ENCODE results near the gene SPCS2. TPM values are rescaled to one million over a fixed set of nuclear protein-coding genes. Genes with fewer than 3 reads are reported as not detected.

SPCS2 gene
- total and polyA plus RNA-seq, 7 donors, result 28.8 to 131 (median 46.5) TPM

DNA sequence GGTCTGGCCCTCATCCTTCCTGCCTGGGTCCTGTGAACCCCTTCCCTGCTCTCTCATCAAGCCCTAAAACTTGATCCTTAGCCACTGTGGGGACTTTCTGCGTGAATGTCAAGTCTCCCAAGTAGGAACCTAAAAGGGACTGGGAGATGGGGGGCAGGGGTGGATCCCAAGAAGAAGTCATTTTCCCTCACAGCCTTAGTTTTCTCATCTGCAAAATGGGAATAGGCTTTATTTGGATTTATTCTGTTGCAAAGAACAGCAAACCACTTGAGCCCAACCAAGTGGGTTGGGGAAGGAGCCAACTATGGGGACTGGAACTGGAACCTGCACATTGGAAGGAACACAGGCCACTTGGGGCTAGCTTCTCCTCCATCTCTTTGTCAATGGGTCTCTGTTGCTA, 76.5 kb downstream of the SPCS2 start:
- H3K9me3 ChIP-seq, result no peaks in the 10 kb centered on the region
- 95% methylated on average over 1 of the region's 1 CpG for WGBS, 2 donors
- no peak for DNase-seq
- no peaks in the 10 kb centered on the region for H3K36me3 ChIP-seq
- intact Hi-C loops (cut with DNase I), result no loop called here
- H3K27ac ChIP-seq, result no peak overlapping the region
- TF ChIP-seq CTCF (IDR thresholded peaks at IDR 0.05), result no peak
- no peak for TF ChIP-seq POLR2AphosphoS5 (IDR thresholded peaks at IDR 0.05)
- no peak for TF ChIP-seq EP300 (IDR thresholded peaks at IDR 0.05)
- no peak for TF ChIP-seq POLR2A (IDR thresholded peaks at IDR 0.05)
- H3K27me3 ChIP-seq, result no peaks in the 10 kb centered on the region
- no peak overlapping the region for H3K4me3 ChIP-seq
- peaks cover 0 to 6% (median 0%) of the 10 kb centered on the region in 4 donors for H3K4me1 ChIP-seq

DNA sequence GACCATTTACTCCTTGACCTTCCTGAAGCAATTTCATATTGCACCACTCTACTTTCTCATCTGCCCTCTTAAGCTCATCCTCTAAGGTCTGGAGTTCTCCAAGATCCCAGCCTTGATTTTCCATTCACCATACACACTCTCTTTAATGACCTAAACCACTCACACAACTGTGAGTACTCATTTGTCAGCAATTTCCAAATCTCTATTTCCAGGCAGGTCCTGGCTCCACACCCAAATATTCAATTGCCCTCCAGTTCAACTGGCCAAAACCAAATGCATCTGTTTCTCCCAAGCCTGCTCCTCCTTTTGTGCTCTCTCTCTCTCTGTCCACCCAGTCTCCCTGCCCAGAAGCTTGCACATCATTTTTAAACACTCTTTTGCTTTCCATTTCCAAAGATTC, 79.3 kb downstream of the SPCS2 start:
- peaks cover 0 to 2% (median 0%) of the 10 kb centered on the region in 4 donors for H3K4me1 ChIP-seq
- no peak for DNase-seq
- no peaks in the 10 kb centered on the region for H3K27me3 ChIP-seq
- H3K36me3 ChIP-seq, result no peaks in the 10 kb centered on the region
- intact Hi-C loops (cut with DNase I), result no loop called here
- H3K27ac ChIP-seq, result no peak overlapping the region
- H3K4me3 ChIP-seq, result no peak overlapping the region
- TF ChIP-seq EP300 (IDR thresholded peaks at IDR 0.05), result no peak
- no peak for TF ChIP-seq POLR2A (IDR thresholded peaks at IDR 0.05)
- no peak for TF ChIP-seq POLR2AphosphoS5 (IDR thresholded peaks at IDR 0.05)
- TF ChIP-seq CTCF (IDR thresholded peaks at IDR 0.05), result no peak
- H3K9me3 ChIP-seq, result no peaks in the 10 kb centered on the region

Small RNAs within 50 kb of the gene (small RNA-seq; reads per million reads assigned to genes)
- 0 reads per million in 3 donors for gene RNU6-216P

Other genes starting within 250 kb of the SPCS2 start
- 10 to 100 TPM in 2 of 4 donors, 1 to 10 TPM in 2; 6.1 to 45.1 (median 14.4) TPM for gene CHRDL2, start 217.8 kb upstream of the SPCS2 start, total RNA-seq
- 10 to 100 TPM in 1 of 3 donors, 1 to 10 TPM in 1, not detected in 1; 9.6 to 43.9 TPM for gene CHRDL2, start 217.8 kb upstream of the SPCS2 start, polyA plus RNA-seq
- gene RNF169, start 200.4 kb upstream of the SPCS2 start, total RNA-seq, result 10 to 100 TPM; 20.3 to 27.7 (median 22.5) TPM
- gene RNF169, start 200.4 kb upstream of the SPCS2 start, polyA plus RNA-seq, result 1 to 10 TPM; 1.6 to 5.1 (median 1.8) TPM
- gene XRRA1, start 175 bp upstream of the SPCS2 start, total RNA-seq, result 10 to 100 TPM; 11.9 to 27.3 (median 15.5) TPM
- 1 to 10 TPM in 2 of 3 donors, under 1 TPM in 1; under 0.01 to 9.1 (median 1.4) TPM for gene XRRA1, start 175 bp upstream of the SPCS2 start, polyA plus RNA-seq
- gene NEU3, start 39.7 kb downstream of the SPCS2 start, total RNA-seq, result 10 to 100 TPM in 1 of 4 donors, 1 to 10 TPM in 3; 3.3 to 10.2 (median 4.8) TPM
- gene NEU3, start 39.7 kb downstream of the SPCS2 start, polyA plus RNA-seq, result 1 to 10 TPM in 2 of 3 donors, under 1 TPM in 1; 0.60 to 7.0 (median 1.2) TPM
- not detected for gene OR2AT4, start 147.6 kb downstream of the SPCS2 start, total RNA-seq
- gene OR2AT4, start 147.6 kb downstream of the SPCS2 start, polyA plus RNA-seq, result not detected
- gene SLCO2B1, start 201.8 kb downstream of the SPCS2 start, total RNA-seq, result 10 to 100 TPM; 19.4 to 31.7 (median 29.6) TPM
- gene SLCO2B1, start 201.8 kb downstream of the SPCS2 start, polyA plus RNA-seq, result 10 to 100 TPM in 2 of 3 donors, 1 to 10 TPM in 1; 7.8 to 47.0 (median 22.4) TPM